Measurements from ENCODE around the gene EDEM2.

GRCh38 chr20:35191419-35192117, 44.4 kb upstream of the EDEM2 start:
- TF ChIP-seq EP300 (IDR thresholded peaks at IDR 0.05; ENCODE audit: low read depth) = no peak
- no peak for TF ChIP-seq POLR2AphosphoS5 (IDR thresholded peaks at IDR 0.05)
